Activated CD8-positive, alpha-beta T cell treated with anti-CD3 and anti-CD28 coated beads for 36 hours (primary cell): Measurements from ENCODE around the gene CHMP4A. TPM values are rescaled to one million over a fixed set of nuclear protein-coding genes. Genes with fewer than 3 reads are reported as not detected.

Experiments used
- ATAC-seq: fragments of 200-7000 bp; cut with Tn5 transposase; one replicate; pipeline ENCODE4 v1.10.0; 2021; ENCODE audit warnings: mild to moderate bottlenecking, moderate library complexity
- CTCF ChIA-PET: fragments of 350-600 bp; sonication (Branson Sonifier 250); formaldehyde crosslinking; loops from one replicate; lab custom pipeline; 2021; ENCODE audit warnings: antibody characterized with exemption; lab: Charles Lee
- POLR2A ChIA-PET: fragments of 350-600 bp; sonication (Branson Sonifier 250); formaldehyde crosslinking; loops from one replicate; lab custom pipeline; 2021; ENCODE audit warnings: antibody characterized with exemption; lab: Charles Lee
- DNase-seq: peaks from one replicate; pipeline ENCODE4 v3.0.0-alpha.2; 2020
- H3K27ac Mint-ChIP-seq: one replicate; pipeline ENCODE4 v1.8.0; 2021; ENCODE audit warnings: mild to moderate bottlenecking, mixed read lengths
- H3K27me3 Mint-ChIP-seq: one replicate; pipeline ENCODE4 v1.8.0; 2021; ENCODE audit warnings: mixed read lengths
- H3K36me3 Mint-ChIP-seq: one replicate; pipeline ENCODE4 v1.8.0; 2021; ENCODE audit warnings: low read depth, mixed read lengths
- H3K4me1 Mint-ChIP-seq: one replicate; pipeline ENCODE4 v1.8.0; 2021; ENCODE audit warnings: low read depth, mixed read lengths
- H3K4me3 Mint-ChIP-seq: one replicate; pipeline ENCODE4 v1.8.0; 2021; ENCODE audit warnings: mild to moderate bottlenecking, moderate library complexity, mixed read lengths
- H3K9me3 Mint-ChIP-seq: one replicate; pipeline ENCODE4 v1.8.0; 2021; ENCODE audit warnings: mixed read lengths
- CTCF ChIP-seq: fragments of 200-600 bp; IDR thresholded peaks from one replicate; pipeline ENCODE4 v1.8.0; 2022; ENCODE audit warnings: antibody characterized with exemption, mild to moderate bottlenecking
- intact Hi-C: fragments of 100-400 bp; cut with micrococcal nuclease; formaldehyde crosslinking; loops from one replicate; pipeline ENCODE4 v1.10.0; 2022
- total RNA-seq, 2 experiments: library from RNA; stranded (reverse); gene quantifications; one replicate each; pipeline ENCODE4 v1.2.3, GENCODE V29; 2021

Gene CHMP4A
- total RNA-seq, 2 experiments from 2014 or later: 55.6 to 61.8 TPM

DNA sequence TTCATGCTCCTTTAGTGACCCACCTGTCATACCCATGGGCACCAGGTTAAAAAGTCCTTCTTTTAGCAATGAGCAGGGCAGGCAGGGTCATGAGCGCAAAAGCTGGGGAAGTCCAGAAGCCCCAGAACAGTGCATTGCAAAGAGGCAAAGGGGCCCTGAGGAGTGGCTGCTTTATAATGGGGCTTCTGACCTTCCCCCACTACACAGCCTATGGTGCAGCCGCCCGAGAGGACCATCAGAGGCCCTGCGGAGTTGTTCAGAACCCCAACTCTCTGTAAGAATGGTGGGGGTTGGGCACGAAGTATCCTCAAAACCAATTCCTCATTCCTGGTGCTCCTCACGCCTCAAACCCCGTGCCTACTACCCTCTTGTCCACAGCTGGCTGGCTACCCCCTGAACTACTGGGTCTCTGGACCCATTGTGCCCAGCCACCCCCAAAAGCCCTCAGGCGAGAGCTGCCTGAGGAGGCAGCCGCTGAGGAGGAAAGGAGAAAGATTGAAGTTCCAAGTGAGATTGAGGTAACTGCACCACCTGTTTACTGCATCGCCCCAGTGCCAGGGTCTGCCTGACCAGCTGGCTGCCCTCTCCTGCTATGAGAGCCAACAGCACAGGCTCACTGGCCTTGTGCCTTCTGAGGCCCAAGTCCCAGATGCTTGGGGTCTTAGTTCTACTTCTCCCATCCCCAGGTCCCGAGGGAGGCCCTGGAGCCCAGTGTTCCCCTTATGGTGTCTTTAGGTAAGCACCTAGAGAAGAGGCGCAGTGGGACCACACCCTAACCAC lies 34.7 kb downstream of the CHMP4A start:
- Mint-ChIP-seq H3K4me3 (no peak overlapping the region), H3K9me3 (no peaks in the 10 kb centered on the region), H3K36me3 (peaks cover 16% of the 10 kb centered on the region), H3K27me3 (no peaks in the 10 kb centered on the region), H3K4me1 (peaks cover 2% of the 10 kb centered on the region), H3K27ac (no peak overlapping the region)
- POLR2A ChIA-PET: interaction anchor here (1.9 to 13.4 kb wide), 6 partner anchors 7 to 33 kb away, joined by 6 to 163 read pairs (median 34); partner anchors contain the start of genes IPO4, IRF9, PSME2 and REC8
- no peak for TF ChIP-seq CTCF
- CTCF ChIA-PET: interaction anchor here (2.7 kb wide), 1 partner anchor 17 kb away, joined by 13 read pairs; the partner anchor contains the start of gene IRF9
- no peak for ATAC-seq
- intact Hi-C loops: no loop called here
- DNase-seq: no peak

- no peak overlapping the region for H3K4me3 Mint-ChIP-seq
- no peak for DNase-seq
- H3K36me3 Mint-ChIP-seq: peaks cover 17% of the 10 kb centered on the region
- no peaks in the 10 kb centered on the region for H3K27me3 Mint-ChIP-seq
- CTCF ChIA-PET: interaction anchor here (2.7 kb wide), 1 partner anchor 17 kb away, joined by 13 read pairs; the partner anchor contains the start of gene IRF9
- H3K27ac Mint-ChIP-seq: no peak overlapping the region
- TF ChIP-seq CTCF: no peak
- no peak for ATAC-seq
- H3K4me1 Mint-ChIP-seq: peaks cover 2% of the 10 kb centered on the region
- no peaks in the 10 kb centered on the region for H3K9me3 Mint-ChIP-seq
- POLR2A ChIA-PET: interaction anchor here (0.6 to 9.4 kb wide), 6 partner anchors 10 to 70 kb away, joined by 3 to 89 read pairs (median 24); partner anchors contain the start of genes IPO4, IRF9 and TM9SF1
- intact Hi-C loops: no loop called here
These were observed 35.4 kb downstream of the CHMP4A start for GRCh38 chr14:24177891-24178290.

GRCh38 chr14:24177041-24177825 lies 36.1 kb downstream of the CHMP4A start:
- intact Hi-C loops: no loop called here
- no peak for ATAC-seq
- H3K4me1 Mint-ChIP-seq: no peaks in the 10 kb centered on the region

GRCh38 chr14:24176599-24176998 lies 36.7 kb downstream of the CHMP4A start:
- intact Hi-C loops: no loop called here
- ChIA-PET CTCF (interaction anchor here (2.1 kb wide), 1 partner anchor 15 kb away, joined by 7 read pairs; the partner anchor contains the start of gene IRF9), POLR2A (interaction anchor here (0.8 to 9.4 kb wide), 8 partner anchors 9 to 71 kb away, joined by 3 to 90 read pairs (median 17); partner anchors contain the start of genes IPO4, IRF9, PSME2 and TM9SF1)
- Mint-ChIP-seq H3K4me1 (peaks cover under 1% of the 10 kb centered on the region), H3K27ac (no peak overlapping the region), H3K36me3 (peaks cover 11% of the 10 kb centered on the region), H3K27me3 (no peaks in the 10 kb centered on the region), H3K4me3 (no peak overlapping the region), H3K9me3 (no peaks in the 10 kb centered on the region)
- no peak for TF ChIP-seq CTCF
- no peak for DNase-seq
- no peak for ATAC-seq

More at GRCh38 chr14:24177041-24177825, 36.1 kb downstream of the CHMP4A start:
- no peak for DNase-seq
- H3K27ac Mint-ChIP-seq: no peak overlapping the region
- no peaks in the 10 kb centered on the region for H3K9me3 Mint-ChIP-seq
- no peak for TF ChIP-seq CTCF
- H3K27me3 Mint-ChIP-seq: no peaks in the 10 kb centered on the region
- CTCF ChIA-PET: no interaction called here
- H3K36me3 Mint-ChIP-seq: peaks cover 14% of the 10 kb centered on the region
- POLR2A ChIA-PET: interaction anchor here (0.6 to 9.4 kb wide), 8 partner anchors 8 to 71 kb away, joined by 3 to 89 read pairs (median 12); partner anchors contain the start of genes IPO4, IRF9, PSME2 and TM9SF1
- no peak overlapping the region for H3K4me3 Mint-ChIP-seq
